Measurements from ENCODE around the gene TRPT1. TPM values are rescaled to one million over a fixed set of nuclear protein-coding genes. Genes with fewer than 3 reads are reported as not detected.

TRPT1 gene
- total and polyA plus RNA-seq, 2 donors, result 12.7 to 45.3 TPM

DNA sequence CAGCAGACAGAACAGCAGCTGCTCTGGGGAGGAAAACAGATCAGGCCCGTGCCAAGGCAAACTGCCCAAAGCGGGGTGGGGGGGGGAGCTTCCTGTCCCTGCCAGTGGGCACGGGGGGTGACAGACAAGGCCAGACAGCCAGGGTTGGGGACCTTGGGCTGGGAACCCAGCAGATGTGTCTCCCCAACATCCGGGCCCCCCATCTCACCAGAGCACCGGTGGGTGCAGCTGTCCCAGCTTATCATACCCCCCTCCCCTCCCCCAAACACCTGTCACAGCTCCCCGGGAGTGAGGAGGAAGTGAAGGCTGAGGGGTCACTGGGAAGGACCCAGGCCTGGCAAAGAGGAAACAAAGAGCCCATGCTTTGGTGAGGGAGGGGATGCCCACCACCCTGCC is 19.4 kb upstream of the TRPT1 start:
- no peaks in the 10 kb centered on the region for H3K36me3 ChIP-seq (ENCODE audit: insufficient read depth)
- 11% methylated on average over 6 of the region's 6 CpGs for WGBS
- H3K4me1 ChIP-seq (ENCODE audit: insufficient read depth), result no peaks in the 10 kb centered on the region
- no peak for DNase-seq (ENCODE audit: extremely low spot score)
- peak overlapping the region; percentile 62 for H3K27ac ChIP-seq (ENCODE audit: low read depth)
- H3K4me3 ChIP-seq (ENCODE audit: low read depth, low read length), result peak overlapping the region; percentile 56

DNA sequence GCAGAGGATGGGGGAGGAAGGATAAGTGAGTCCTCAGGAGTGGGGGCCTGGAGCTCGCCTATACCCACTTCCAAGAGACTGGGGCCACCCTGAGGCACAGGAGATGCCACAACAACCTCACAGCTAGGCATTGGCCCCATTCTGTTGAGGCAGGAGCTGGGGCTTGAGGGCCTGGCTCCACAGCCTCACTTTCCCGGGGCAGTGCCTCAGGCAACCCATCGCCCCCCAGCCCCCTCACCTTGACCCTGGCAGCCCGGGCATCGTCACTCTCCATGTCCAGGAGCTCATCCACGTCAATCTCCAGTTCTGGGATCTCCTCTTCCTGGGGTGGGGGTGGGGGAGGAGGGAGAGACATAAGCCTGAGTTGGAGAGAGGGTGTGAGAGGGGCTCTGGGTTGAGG is 19.0 kb upstream of the TRPT1 start:
- 42% methylated on average over 6 of the region's 6 CpGs for WGBS
- H3K27ac ChIP-seq (ENCODE audit: low read depth), result peak overlapping the region; percentile 62
- no peaks in the 10 kb centered on the region for H3K36me3 ChIP-seq (ENCODE audit: insufficient read depth)
- H3K4me3 ChIP-seq (ENCODE audit: low read depth, low read length), result no peak overlapping the region
- no peak for DNase-seq (ENCODE audit: extremely low spot score)
- no peaks in the 10 kb centered on the region for H3K4me1 ChIP-seq (ENCODE audit: insufficient read depth)

DNA sequence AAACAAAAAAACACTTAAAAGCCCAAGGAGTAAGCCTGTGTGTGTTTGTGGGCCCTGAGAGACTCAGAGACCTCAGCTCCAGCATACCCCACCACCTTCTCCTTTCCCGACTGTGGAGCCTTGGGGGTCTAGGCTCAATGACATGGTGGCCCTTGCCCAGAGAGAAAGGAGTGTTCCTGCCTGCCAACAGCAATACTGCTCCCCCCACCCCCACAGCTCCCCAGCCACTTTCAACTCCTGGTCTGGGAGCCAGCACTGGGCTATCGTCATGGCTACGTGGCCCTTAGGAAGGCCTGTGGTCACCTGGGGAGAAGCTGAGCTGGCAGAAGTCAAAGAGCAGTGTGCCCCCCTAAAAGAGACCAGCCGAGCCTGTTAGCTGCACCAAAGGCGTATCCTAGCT is 18.1 kb upstream of the TRPT1 start:
- Histone ChIP-seq H3K4me3 (ENCODE audit: low read depth, low read length) (no peak overlapping the region), H3K36me3 (ENCODE audit: insufficient read depth) (no peaks in the 10 kb centered on the region), H3K4me1 (ENCODE audit: insufficient read depth) (no peaks in the 10 kb centered on the region), H3K27ac (ENCODE audit: low read depth) (no peak overlapping the region)
- no peak for DNase-seq (ENCODE audit: extremely low spot score)
- 65% methylated on average over 5 of the region's 5 CpGs for WGBS

DNA sequence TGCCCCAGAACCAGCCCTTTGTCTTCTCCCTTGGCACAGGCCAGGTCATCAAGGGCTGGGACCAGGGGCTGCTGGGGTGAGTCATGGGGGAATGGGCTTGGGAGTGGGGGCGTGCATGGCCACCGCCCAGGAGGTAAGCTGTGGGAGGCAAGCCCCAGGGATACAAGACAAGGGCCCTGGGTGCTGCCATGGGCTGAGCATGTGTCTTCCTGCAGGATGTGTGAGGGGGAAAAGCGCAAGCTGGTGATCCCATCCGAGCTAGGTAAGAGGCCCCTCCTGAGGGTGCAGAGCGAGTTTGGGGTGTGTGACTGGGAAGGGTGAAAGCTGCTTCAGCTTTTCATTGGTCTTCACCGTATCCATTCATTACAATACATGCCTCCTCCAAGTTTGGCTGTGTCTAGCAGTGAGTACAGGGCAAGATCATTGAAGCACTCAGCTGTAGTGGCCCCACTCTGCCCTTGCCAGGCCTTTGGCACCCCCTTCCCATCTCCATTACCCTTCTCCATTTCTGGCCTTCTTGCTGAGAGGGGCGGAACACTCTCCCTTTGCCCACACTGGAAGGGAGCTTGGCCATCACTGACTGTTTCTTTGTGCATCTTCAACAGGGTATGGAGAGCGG is 17.4 kb upstream of the TRPT1 start:
- no peak for DNase-seq (ENCODE audit: extremely low spot score)
- H3K4me1 ChIP-seq (ENCODE audit: insufficient read depth), result no peaks in the 10 kb centered on the region
- 82% methylated on average over 8 of the region's 8 CpGs for WGBS
- H3K4me3 ChIP-seq (ENCODE audit: low read depth, low read length), result no peak overlapping the region
- no peaks in the 10 kb centered on the region for H3K36me3 ChIP-seq (ENCODE audit: insufficient read depth)
- H3K27ac ChIP-seq (ENCODE audit: low read depth), result no peak overlapping the region

DNA sequence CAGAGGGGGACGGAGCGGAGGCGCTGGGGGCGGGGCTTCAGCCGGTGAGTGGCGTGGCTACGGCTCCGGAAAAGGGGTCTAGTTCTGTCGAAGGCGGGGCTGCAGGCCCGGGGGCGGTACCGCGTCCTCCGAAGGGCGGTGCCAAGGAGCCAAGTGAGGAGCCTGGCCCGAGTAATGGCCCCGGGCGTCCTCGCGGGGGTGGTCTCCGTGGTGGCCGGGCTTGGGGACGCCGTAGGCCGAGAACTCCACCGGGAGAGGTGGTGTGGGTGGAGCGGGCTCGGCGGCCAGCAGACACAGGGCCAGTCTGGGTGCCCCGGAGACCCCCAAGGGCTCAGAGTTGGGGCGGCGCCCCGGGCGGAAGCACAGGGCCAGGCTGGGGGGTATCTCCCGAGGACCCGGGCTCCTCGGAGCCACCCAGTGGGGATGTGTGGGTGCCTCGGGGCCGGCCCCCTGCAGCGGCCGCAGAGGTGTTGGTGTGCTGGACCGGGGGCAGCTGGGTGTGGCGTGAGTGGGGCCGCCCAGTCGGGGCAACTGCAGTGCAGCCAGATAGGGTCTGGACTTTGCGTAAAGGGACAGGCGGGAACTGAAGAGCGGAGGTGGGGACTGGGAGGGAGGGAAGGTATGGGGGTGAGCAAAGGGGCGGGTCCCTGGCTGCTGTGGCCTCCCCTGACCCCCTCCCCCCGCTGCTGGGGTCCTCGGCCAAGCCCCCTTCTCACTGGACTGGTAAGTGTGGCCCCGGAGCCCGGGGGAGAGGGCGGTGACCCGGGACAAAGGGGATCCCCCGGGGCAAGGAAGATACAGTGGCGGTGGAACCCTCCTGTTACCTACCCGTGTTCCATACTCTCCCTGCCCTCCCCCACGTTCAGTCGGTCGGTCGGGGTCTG is 15.7 kb upstream of the TRPT1 start:
- under 1% methylated on average over 63 of the region's 63 CpGs for WGBS
- no peaks in the 10 kb centered on the region for H3K4me1 ChIP-seq (ENCODE audit: insufficient read depth)
- no peak for DNase-seq (ENCODE audit: extremely low spot score)

DNA sequence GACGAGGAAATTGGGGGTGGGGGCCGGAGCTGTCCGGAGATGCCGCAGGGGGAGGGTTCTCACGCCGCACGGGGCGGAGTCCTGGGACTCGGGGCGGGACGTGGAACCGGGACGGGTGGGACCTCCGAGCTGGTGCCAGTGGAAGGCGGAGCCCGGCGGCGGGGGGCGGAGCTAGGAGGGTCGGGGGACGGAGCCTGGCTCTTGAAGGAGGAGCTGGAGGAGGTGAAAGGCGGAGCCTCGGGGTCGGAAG is 15.2 kb upstream of the TRPT1 start:
- no peaks in the 10 kb centered on the region for H3K4me1 ChIP-seq (ENCODE audit: insufficient read depth)

More for the DNA sequence above, 15.7 kb upstream of the TRPT1 start:
- H3K27ac ChIP-seq (ENCODE audit: low read depth), result peak overlapping the region; percentile 95
- peak overlapping the region; percentile 81 for H3K4me3 ChIP-seq (ENCODE audit: low read depth, low read length)
- H3K36me3 ChIP-seq (ENCODE audit: insufficient read depth), result no peaks in the 10 kb centered on the region

DNA sequence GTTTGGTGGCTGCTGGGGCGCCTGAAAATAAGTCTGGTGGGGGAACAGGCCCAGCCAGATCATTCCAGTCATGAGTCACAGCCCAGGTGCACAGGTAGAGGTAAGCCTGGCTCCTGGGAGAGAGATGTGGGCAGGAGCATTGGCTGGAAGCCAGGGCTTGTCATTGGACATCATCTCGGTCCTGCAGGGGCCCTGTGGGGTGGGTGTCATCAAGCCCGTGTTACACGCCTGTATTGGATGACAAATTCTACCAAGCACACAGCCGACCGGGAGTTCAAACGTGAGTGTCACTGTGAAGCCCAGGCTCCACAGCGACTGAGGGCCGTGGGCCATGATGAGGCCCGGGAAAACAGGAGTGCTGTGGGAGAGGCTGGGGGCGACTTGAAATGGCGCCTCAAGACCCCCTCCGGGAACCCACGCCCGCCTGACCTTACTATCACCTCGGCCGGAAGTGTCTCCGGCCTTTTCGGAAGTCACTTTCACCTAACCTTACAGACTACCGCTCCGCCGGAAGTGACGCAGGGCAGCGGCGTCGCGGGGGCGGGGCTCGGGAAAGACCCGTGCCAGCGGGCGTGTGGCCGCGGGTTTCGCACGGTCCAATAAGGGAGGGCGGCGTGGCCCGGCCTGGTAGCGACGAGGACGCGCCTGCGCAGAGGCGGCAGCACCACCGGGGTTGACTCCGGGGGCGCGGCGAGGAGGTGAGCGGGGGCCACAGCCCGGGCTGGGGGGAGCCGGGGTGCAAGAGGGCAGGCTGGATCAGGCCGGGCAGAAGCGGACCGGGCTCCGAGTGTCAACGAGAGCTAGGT is 14.7 kb upstream of the TRPT1 start, which contains the start of gene FKBP2:
TSS of gene FKBP2 (plus strand) at position 661 of the 806 bp plus-strand sequence. CDS start 1,293 bp downstream, outside the sequence.
- H3K36me3 ChIP-seq (ENCODE audit: insufficient read depth), result no peaks in the 10 kb centered on the region
- DNase-seq (ENCODE audit: extremely low spot score), result peak; percentile 88
- 1% methylated on average over 58 of the region's 58 CpGs for WGBS
- H3K27ac ChIP-seq (ENCODE audit: low read depth), result peak within 1 kb of the TSS; percentile 99
- peak within 1 kb of the TSS; percentile 81 for H3K4me3 ChIP-seq (ENCODE audit: low read depth, low read length)
- H3K4me1 ChIP-seq (ENCODE audit: insufficient read depth), result no peaks in the 10 kb centered on the region

More for the DNA sequence above, 15.2 kb upstream of the TRPT1 start:
- WGBS, result 2% methylated on average over 24 of the region's 24 CpGs
- DNase-seq (ENCODE audit: extremely low spot score), result peak; percentile 97
- peak overlapping the region; percentile 34 for H3K4me3 ChIP-seq (ENCODE audit: low read depth, low read length)
- H3K27ac ChIP-seq (ENCODE audit: low read depth), result peak overlapping the region; percentile 99
- H3K36me3 ChIP-seq (ENCODE audit: insufficient read depth), result no peaks in the 10 kb centered on the region

DNA sequence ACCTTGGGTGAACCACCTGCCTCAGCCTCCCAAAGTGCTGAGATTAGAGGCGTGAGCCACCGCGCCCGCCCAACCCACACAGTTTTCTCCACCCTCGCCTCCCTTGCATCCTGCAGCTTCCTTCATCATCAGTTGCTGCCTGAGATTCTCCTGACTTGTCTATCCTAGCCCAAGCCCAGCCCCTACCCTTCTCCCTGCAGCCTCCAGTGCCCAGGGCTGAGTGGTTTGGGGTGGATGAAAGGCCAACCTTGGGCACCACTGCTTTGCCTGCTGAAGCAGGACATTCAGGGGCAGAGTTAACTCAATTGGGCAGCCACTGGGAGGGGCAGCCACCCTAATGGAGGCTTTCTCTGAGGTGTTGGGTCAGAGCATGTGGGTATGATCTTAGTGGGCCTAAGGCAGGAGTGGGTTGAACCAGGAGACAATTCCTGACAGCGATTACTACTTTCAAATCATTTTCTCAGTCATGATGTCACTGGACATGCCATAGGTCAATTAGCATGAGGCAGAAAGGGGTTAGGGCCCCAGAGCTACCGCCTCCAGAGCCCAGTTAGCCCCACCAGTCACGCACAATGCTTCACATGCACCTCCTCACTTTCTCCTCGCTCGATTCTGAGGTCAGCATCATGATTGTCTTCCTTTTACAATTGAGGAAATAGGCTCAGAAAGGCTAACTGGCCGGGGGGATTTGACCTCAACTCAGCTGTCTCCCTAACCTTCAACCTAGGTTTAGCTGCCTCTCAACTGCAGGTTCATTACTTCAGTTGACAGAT is 13.9 kb upstream of the TRPT1 start:
- Histone ChIP-seq H3K4me1 (ENCODE audit: insufficient read depth) (no peaks in the 10 kb centered on the region), H3K4me3 (ENCODE audit: low read depth, low read length) (no peak overlapping the region), H3K27ac (ENCODE audit: low read depth) (peak overlapping the region; percentile 99), H3K36me3 (ENCODE audit: insufficient read depth) (no peaks in the 10 kb centered on the region)
- DNase-seq (ENCODE audit: extremely low spot score), result no peak
- 86% methylated on average over 11 of the region's 11 CpGs for WGBS

DNA sequence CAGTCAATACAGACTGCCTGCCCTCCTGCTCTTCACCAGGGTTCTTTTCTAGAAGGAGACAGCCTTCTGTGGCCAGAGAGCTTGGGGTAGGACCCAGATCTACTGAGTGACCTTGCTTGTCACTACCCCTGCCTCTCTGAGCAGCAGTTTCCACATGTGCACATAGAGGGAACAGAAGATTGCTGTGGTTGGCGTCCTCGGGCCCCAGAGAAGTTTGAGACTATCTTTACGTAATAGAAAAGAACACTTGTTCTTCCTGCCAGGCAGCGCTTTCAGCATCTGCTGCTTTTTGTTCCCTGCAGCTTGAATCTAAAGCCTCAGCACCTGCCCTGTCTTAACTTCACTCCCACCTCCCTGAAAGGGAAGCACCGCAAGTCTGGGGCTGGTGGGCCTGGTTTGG is 13.0 kb upstream of the TRPT1 start:
- H3K36me3 ChIP-seq (ENCODE audit: insufficient read depth), result no peaks in the 10 kb centered on the region
- H3K4me3 ChIP-seq (ENCODE audit: low read depth, low read length), result no peak overlapping the region
- no peak for DNase-seq (ENCODE audit: extremely low spot score)
- H3K4me1 ChIP-seq (ENCODE audit: insufficient read depth), result no peaks in the 10 kb centered on the region
- H3K27ac ChIP-seq (ENCODE audit: low read depth), result no peak overlapping the region
- 90% methylated on average over 5 of the region's 5 CpGs for WGBS

DNA sequence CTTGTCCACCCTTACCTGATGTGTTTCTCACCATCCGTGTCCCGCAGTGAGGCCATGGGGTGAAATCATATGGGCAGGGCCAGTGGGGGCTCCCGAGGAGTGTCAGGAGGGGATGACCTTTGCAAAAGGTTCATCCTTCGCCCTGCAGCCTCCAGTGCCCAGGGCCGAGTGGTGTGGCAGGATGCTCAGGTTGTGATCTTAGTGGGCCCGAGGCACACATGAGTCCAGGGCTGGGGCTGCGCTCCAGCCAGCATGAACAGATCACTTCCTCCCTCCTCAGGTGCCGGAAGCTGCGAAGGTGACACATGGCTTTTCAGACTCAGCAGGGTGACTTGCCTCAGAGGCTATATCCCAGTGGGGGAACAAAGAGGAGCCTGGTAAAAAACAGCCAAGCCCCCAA is 12.1 kb upstream of the TRPT1 start:
- H3K27ac ChIP-seq (ENCODE audit: low read depth), result peak overlapping the region; percentile 3
- no peaks in the 10 kb centered on the region for H3K4me1 ChIP-seq (ENCODE audit: insufficient read depth)
- no peak overlapping the region for H3K4me3 ChIP-seq (ENCODE audit: low read depth, low read length)
- 88% methylated on average over 9 of the region's 9 CpGs for WGBS
- H3K36me3 ChIP-seq (ENCODE audit: insufficient read depth), result no peaks in the 10 kb centered on the region
- DNase-seq (ENCODE audit: extremely low spot score), result no peak

DNA sequence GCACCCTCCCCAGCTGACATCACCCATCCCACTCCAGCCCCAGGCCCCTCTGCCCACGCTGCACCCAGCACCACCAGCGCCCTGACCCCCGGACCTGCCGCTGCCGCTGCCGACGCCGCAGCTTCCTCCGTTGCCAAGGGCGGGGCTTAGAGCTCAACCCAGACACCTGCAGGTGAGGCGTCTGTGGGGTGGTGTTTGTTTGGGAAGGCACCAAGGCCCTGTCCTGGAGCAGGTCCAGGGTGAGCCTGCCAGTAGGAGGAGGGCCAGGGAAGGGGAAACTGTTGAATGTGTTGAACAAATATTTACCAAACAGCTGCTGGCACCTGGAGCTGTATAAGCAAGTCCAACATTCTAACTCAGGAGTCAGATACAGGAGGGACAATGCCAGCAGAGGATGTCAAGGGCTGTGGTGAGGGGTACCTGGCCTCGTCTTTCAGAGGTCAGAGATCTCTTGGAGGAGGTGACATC is 11.5 kb upstream of the TRPT1 start:
- Histone ChIP-seq H3K4me3 (ENCODE audit: low read depth, low read length) (no peak overlapping the region), H3K27ac (ENCODE audit: low read depth) (peak overlapping the region; percentile 3), H3K4me1 (ENCODE audit: insufficient read depth) (no peaks in the 10 kb centered on the region), H3K36me3 (ENCODE audit: insufficient read depth) (no peaks in the 10 kb centered on the region)
- WGBS, result 69% methylated on average over 12 of the region's 12 CpGs
- DNase-seq (ENCODE audit: extremely low spot score), result no peak

DNA sequence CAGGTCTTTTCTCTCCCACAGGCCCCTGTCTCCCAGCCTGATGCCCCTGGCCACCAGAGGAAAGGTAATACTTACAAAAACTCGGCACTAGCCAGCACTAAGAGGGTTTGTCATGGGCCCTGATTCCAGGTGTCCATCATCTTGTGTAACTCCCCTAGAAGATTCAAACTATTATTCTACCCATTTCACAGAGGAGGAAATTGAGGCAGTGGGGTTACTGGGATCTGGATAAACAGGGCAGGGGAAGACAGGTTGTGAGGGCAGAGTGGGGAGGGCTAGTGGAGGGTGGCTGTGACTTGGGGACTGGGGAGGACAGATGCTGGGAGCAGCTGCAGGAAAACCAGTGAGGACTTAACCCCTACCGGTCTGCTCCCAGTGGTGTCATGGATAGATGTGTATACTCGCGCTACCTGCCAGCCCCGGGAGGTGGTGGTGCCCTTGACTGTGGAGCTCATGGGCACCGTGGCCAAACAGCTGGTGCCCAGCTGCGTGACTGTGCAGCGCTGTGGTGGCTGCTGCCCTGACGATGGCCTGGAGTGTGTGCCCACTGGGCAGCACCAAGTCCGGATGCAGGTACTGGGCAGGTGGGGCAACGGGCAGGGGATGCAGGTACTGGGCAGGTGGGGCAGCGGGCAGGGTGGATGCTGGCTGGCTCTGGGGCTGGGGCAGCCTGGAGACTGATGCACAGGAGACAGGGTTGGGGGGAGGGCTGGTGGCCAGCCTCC is 9.6 kb upstream of the TRPT1 start:
- Histone ChIP-seq H3K27ac (ENCODE audit: low read depth) (no peak overlapping the region), H3K4me1 (ENCODE audit: insufficient read depth) (no peaks in the 10 kb centered on the region), H3K36me3 (ENCODE audit: insufficient read depth) (no peaks in the 10 kb centered on the region), H3K4me3 (ENCODE audit: low read depth, low read length) (peak overlapping the region; percentile 86)
- DNase-seq (ENCODE audit: extremely low spot score), result no peak
- 87% methylated on average over 12 of the region's 12 CpGs for WGBS

Data from urinary bladder (tissue), 4 donors.